ENCODE data around the gene PTBP1. TPM values are rescaled to one million over a fixed set of nuclear protein-coding genes. Genes with fewer than 3 reads are reported as not detected.

The PTBP1 gene
- total and polyA plus RNA-seq, 2 of the 13 experiments (the other 11 are each of a cell fraction or from before 2014, with no cell fraction given) = 195 to 288 TPM

DNA sequence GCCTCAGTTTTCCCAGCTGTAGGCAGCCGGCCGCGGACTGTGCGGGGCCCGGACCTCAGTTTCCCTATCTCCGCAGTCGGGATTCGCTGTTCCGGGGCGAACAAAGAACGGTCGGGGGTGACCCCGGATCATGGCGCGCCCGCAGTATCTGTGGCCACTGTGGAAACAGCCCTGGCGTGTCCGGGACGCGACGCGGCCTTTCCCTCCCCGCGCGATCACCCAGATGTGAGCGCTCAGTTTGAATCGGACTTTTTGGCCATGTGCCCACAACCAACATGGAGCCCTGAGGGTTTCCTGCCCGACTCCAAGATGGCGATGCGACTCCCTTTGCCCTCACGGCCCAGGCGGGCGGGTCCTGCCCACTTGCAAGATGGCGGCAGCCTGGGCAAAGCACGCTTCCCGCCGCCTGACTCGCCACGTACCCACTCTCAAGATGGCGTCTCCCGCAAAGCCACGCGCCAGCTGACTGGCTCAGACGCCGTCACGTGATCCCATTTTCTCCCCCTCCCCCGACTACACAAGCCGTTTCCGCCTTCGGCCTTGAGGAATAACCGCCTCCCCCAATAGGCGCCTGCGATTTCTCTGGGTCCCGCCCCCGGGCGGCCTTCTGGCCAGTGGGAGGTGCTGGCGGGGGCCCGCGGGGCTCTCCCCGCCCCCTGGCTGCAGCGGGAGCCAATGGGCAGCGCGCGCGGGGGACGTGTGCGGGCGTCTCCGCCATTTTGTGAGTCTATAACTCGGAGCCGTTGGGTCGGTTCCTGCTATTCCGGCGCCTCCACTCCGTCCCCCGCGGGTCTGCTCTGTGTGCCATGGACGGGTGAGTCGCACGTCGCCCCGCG is at the start of gene PTBP1 (continued):
- TF ChIP-seq, protein P1, sequence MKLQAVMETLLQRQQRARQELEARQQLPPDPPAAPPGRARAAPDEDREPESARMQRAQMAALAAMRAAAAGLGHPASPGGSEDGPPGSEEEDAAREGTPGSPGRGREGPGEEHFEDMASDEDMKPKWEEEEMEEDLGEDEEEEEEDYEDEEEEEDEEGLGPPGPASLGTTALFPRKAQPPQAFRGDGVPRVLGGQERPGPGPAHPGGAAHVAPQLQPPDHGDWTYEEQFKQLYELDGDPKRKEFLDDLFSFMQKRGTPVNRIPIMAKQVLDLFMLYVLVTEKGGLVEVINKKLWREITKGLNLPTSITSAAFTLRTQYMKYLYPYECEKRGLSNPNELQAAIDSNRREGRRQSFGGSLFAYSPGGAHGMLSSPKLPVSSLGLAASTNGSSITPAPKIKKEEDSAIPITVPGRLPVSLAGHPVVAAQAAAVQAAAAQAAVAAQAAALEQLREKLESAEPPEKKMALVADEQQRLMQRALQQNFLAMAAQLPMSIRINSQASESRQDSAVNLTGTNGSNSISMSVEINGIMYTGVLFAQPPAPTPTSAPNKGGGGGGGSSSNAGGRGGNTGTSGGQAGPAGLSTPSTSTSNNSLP (IDR thresholded peaks at IDR 0.05; ENCODE audit: low read depth, low read length) = 0 out of 2 replicates have a peak, but pooled peaks have one; percentile 12
- peak; percentile 80 for TF ChIP-seq LCORL (IDR thresholded peaks at IDR 0.05)
- TF ChIP-seq LCORL (CRISPR knock-in tag; IDR thresholded peaks at IDR 0.05) = peak; percentile 95
- TF ChIP-seq MED13 (CRISPR knock-in tag; IDR thresholded peaks at IDR 0.05) = peak; percentile 43; the same call in 1 of the 2 replicates
- TF ChIP-seq, protein P2, sequence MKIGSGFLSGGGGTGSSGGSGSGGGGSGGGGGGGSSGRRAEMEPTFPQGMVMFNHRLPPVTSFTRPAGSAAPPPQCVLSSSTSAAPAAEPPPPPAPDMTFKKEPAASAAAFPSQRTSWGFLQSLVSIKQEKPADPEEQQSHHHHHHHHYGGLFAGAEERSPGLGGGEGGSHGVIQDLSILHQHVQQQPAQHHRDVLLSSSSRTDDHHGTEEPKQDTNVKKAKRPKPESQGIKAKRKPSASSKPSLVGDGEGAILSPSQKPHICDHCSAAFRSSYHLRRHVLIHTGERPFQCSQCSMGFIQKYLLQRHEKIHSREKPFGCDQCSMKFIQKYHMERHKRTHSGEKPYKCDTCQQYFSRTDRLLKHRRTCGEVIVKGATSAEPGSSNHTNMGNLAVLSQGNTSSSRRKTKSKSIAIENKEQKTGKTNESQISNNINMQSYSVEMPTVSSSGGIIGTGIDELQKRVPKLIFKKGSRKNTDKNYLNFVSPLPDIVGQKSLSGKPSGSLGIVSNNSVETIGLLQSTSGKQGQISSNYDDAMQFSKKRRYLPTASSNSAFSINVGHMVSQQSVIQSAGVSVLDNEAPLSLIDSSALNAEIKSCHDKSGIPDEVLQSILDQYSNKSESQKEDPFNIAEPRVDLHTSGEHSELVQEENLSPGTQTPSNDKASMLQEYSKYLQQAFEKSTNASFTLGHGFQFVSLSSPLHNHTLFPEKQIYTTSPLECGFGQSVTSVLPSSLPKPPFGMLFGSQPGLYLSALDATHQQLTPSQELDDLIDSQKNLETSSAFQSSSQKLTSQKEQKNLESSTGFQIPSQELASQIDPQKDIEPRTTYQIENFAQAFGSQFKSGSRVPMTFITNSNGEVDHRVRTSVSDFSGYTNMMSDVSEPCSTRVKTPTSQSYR (CRISPR knock-in tag; IDR thresholded peaks at IDR 0.05; ENCODE audit: borderline replicate concordance) = peak; percentile 64
- peak; percentile 88; the same call in 1 of the 2 replicates for TF ChIP-seq MIER3 (CRISPR knock-in tag; IDR thresholded peaks at IDR 0.05; ENCODE audit: borderline replicate concordance)
- no peak for TF ChIP-seq ZNF83 (CRISPR knock-in tag; IDR thresholded peaks at IDR 0.05; ENCODE audit: borderline replicate concordance)
- TF ChIP-seq SIX1 (CRISPR knock-in tag; IDR thresholded peaks at IDR 0.05; ENCODE audit: borderline replicate concordance) = no peak
- peak; percentile 85; the same call in 1 of the 2 replicates for TF ChIP-seq FOXK1 (CRISPR knock-in tag; IDR thresholded peaks at IDR 0.05; ENCODE audit: borderline replicate concordance, low read depth)
- TF ChIP-seq, protein P3, sequence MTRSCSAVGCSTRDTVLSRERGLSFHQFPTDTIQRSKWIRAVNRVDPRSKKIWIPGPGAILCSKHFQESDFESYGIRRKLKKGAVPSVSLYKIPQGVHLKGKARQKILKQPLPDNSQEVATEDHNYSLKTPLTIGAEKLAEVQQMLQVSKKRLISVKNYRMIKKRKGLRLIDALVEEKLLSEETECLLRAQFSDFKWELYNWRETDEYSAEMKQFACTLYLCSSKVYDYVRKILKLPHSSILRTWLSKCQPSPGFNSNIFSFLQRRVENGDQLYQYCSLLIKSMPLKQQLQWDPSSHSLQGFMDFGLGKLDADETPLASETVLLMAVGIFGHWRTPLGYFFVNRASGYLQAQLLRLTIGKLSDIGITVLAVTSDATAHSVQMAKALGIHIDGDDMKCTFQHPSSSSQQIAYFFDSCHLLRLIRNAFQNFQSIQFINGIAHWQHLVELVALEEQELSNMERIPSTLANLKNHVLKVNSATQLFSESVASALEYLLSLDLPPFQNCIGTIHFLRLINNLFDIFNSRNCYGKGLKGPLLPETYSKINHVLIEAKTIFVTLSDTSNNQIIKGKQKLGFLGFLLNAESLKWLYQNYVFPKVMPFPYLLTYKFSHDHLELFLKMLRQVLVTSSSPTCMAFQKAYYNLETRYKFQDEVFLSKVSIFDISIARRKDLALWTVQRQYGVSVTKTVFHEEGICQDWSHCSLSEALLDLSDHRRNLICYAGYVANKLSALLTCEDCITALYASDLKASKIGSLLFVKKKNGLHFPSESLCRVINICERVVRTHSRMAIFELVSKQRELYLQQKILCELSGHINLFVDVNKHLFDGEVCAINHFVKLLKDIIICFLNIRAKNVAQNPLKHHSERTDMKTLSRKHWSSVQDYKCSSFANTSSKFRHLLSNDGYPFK (CRISPR knock-in tag; IDR thresholded peaks at IDR 0.05; ENCODE audit: borderline replicate concordance) = peak; percentile 93; the same call in 1 of the 2 replicates
- TF ChIP-seq GZF1 (CRISPR knock-in tag; IDR thresholded peaks at IDR 0.05) = no peak
- TF ChIP-seq GPN1 (CRISPR knock-in tag; IDR thresholded peaks at IDR 0.05; ENCODE audit: borderline replicate concordance) = no peak
- no peak for TF ChIP-seq ZNF282 (IDR thresholded peaks at IDR 0.05; ENCODE audit: partially characterized antibody)
- peak; percentile 95 for TF ChIP-seq NFYB (CRISPR knock-in tag; IDR thresholded peaks at IDR 0.05)
- no peak for TF ChIP-seq SIN3B (IDR thresholded peaks at IDR 0.05; ENCODE audit: low read length)
- TF ChIP-seq, protein P4, sequence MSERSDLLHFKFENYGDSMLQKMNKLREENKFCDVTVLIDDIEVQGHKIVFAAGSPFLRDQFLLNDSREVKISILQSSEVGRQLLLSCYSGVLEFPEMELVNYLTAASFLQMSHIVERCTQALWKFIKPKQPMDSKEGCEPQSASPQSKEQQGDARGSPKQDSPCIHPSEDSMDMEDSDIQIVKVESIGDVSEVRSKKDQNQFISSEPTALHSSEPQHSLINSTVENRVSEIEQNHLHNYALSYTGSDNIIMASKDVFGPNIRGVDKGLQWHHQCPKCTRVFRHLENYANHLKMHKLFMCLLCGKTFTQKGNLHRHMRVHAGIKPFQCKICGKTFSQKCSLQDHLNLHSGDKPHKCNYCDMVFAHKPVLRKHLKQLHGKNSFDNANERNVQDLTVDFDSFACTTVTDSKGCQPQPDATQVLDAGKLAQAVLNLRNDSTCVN (CRISPR knock-in tag; IDR thresholded peaks at IDR 0.05; ENCODE audit: borderline replicate concordance) = no peak; the same call in 1 of the 2 replicates
- TF ChIP-seq, protein P5, sequence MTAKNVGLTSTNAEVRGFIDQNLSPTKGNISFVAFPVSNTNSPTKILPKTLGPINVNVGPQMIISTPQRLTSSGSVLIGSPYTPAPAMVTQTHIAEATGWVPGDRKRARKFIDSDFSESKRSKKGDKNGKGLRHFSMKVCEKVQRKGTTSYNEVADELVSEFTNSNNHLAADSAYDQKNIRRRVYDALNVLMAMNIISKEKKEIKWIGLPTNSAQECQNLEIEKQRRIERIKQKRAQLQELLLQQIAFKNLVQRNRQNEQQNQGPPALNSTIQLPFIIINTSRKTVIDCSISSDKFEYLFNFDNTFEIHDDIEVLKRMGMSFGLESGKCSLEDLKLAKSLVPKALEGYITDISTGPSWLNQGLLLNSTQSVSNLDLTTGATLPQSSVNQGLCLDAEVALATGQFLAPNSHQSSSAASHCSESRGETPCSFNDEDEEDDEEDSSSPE (CRISPR knock-in tag; IDR thresholded peaks at IDR 0.05) = peak; percentile 96
